ENCODE data around the gene GRID2. TPM values are rescaled to one million over a fixed set of nuclear protein-coding genes. Genes with fewer than 3 reads are reported as not detected.
"Not testable (repeated sequence)": the region's sequence is repeated elsewhere in the genome, so short reads cannot be mapped to it uniquely, and the experiment has no call there.

GRID2 gene
- total RNA-seq, 1 experiment from 2014 or later = not detected

DNA sequence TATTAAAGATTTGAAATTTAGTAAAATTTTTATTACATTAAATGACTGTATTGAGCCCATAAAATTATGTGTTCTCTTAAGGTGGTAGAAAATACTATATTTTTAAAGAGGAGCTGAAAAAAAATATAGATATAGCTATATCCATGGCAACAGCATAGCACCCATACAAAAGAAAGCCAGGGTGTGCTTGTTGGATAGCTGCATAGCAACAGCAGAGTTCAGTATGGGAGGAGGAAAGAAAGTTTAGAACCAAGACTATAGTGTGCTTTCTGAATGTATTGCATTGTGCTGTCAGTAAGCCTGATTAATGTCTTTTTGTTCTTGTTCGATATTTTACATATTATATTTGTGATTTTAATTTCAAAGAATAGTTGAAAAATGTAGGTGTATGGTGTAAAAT lies 78.4 kb downstream of the GRID2 start:
- DNase-seq (ENCODE audit: unreplicated experiment) = no peak
- CTCF ChIA-PET = no interaction called here
- POLR2A ChIA-PET = no interaction called here
- Mint-ChIP-seq H3K36me3 (ENCODE audit: insufficient read depth, unreplicated experiment) (no peaks in the 10 kb centered on the region), H3K4me3 (ENCODE audit: unreplicated experiment) (no peak overlapping the region), H3K4me1 (ENCODE audit: insufficient read depth, unreplicated experiment) (no peaks in the 10 kb centered on the region), H3K9me3 (ENCODE audit: unreplicated experiment) (peaks cover 6% of the 10 kb centered on the region), H3K27me3 (ENCODE audit: insufficient read depth, unreplicated experiment) (no peaks in the 10 kb centered on the region), H3K27ac (ENCODE audit: low read depth, unreplicated experiment) (no peak overlapping the region)
- intact Hi-C loops (cut with micrococcal nuclease) = no loop called here
- no TSS peak for BruUV-seq (replicated peaks)
- TF ChIP-seq, protein P1, sequence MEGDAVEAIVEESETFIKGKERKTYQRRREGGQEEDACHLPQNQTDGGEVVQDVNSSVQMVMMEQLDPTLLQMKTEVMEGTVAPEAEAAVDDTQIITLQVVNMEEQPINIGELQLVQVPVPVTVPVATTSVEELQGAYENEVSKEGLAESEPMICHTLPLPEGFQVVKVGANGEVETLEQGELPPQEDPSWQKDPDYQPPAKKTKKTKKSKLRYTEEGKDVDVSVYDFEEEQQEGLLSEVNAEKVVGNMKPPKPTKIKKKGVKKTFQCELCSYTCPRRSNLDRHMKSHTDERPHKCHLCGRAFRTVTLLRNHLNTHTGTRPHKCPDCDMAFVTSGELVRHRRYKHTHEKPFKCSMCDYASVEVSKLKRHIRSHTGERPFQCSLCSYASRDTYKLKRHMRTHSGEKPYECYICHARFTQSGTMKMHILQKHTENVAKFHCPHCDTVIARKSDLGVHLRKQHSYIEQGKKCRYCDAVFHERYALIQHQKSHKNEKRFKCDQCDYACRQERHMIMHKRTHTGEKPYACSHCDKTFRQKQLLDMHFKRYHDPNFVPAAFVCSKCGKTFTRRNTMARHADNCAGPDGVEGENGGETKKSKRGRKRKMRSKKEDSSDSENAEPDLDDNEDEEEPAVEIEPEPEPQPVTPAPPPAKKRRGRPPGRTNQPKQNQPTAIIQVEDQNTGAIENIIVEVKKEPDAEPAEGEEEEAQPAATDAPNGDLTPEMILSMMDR (IDR thresholded peaks at IDR 0.05; ENCODE audit: unreplicated experiment) = no peak

DNA sequence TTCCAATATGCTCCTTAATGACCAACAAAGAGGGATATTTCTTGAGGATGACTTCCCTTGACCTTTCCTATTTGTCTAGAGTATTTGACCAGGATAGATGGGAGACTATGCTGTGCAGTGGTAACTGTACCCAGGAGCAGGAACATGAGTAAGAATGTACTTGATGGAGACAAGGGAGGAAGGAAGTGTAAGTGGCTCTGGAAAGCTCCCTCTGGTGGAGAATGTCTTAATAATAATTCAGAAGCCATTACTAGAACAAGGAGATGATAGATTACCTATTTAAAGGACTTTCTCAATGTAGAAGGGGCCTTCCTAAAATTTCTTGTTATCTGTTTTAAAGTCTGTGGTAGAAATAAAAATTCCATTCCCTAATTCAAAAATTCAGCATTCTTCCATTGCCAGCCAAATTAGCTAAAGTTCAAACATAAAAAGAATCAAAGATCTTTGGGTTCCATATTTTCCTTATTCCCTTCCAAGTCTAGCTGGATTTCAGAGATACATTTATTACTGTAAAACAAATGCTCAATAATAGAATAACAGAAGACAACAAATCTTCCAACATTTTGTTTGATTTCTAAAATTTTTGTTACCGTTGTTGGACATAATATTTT lies 83.8 kb downstream of the GRID2 start:
- intact Hi-C loops (cut with micrococcal nuclease) = loop anchor here (1.0 to 2.0 kb wide), 2 partner anchors 215 to 1274 kb away; no protein-coding TSS in a partner anchor
- no peaks in the 10 kb centered on the region for H3K4me1 Mint-ChIP-seq (ENCODE audit: insufficient read depth, unreplicated experiment)
- peak; percentile 51 for DNase-seq (ENCODE audit: unreplicated experiment)
- H3K27me3 Mint-ChIP-seq (ENCODE audit: insufficient read depth, unreplicated experiment) = no peaks in the 10 kb centered on the region
- no peak overlapping the region for H3K4me3 Mint-ChIP-seq (ENCODE audit: unreplicated experiment)
- BruUV-seq (replicated peaks) = no TSS peak
- H3K9me3 Mint-ChIP-seq (ENCODE audit: unreplicated experiment) = peaks cover under 1% of the 10 kb centered on the region
- TF ChIP-seq, protein P1 (IDR thresholded peaks at IDR 0.05; ENCODE audit: unreplicated experiment) = peak; percentile 33
- ChIA-PET CTCF (interaction anchor here (0.6 to 1.3 kb wide), 8 partner anchors 9 to 1377 kb away, joined by 3 to 5 read pairs (median 3); no protein-coding TSS in a partner anchor), POLR2A (interaction anchor here (0.6 kb wide), 1 partner anchor 65 kb away, joined by 3 read pairs; no protein-coding TSS in a partner anchor)
- no peak overlapping the region for H3K27ac Mint-ChIP-seq (ENCODE audit: low read depth, unreplicated experiment)
- H3K36me3 Mint-ChIP-seq (ENCODE audit: insufficient read depth, unreplicated experiment) = no peaks in the 10 kb centered on the region

- CTCF ChIA-PET = interaction anchor here (0.5 to 0.6 kb wide), 3 partner anchors 154 to 1964 kb away, joined by 3 read pairs; no protein-coding TSS in a partner anchor
- peak overlapping the region; percentile 36 for H3K27ac Mint-ChIP-seq (ENCODE audit: low read depth, unreplicated experiment)
- BruUV-seq (replicated peaks) = no TSS peak
- no peak overlapping the region for H3K4me3 Mint-ChIP-seq (ENCODE audit: unreplicated experiment)
- no peaks in the 10 kb centered on the region for H3K36me3 Mint-ChIP-seq (ENCODE audit: insufficient read depth, unreplicated experiment)
- H3K4me1 Mint-ChIP-seq (ENCODE audit: insufficient read depth, unreplicated experiment) = no peaks in the 10 kb centered on the region
- intact Hi-C loops (cut with micrococcal nuclease) = no loop called here
- TF ChIP-seq, protein P1 (IDR thresholded peaks at IDR 0.05; ENCODE audit: unreplicated experiment) = no peak
- DNase-seq (ENCODE audit: unreplicated experiment) = no peak
- H3K9me3 Mint-ChIP-seq (ENCODE audit: unreplicated experiment) = no peaks in the 10 kb centered on the region
- POLR2A ChIA-PET = no interaction called here
- no peaks in the 10 kb centered on the region for H3K27me3 Mint-ChIP-seq (ENCODE audit: insufficient read depth, unreplicated experiment)
These were observed 95.3 kb downstream of the GRID2 start for GRCh38 chr4:92399032-92399431.

GRCh38 chr4:92403525-92403924 lies 99.8 kb downstream of the GRID2 start:
- H3K36me3 Mint-ChIP-seq (ENCODE audit: insufficient read depth, unreplicated experiment); BruUV-seq (replicated peaks); H3K4me1 Mint-ChIP-seq (ENCODE audit: insufficient read depth, unreplicated experiment); intact Hi-C loops (cut with micrococcal nuclease); DNase-seq (ENCODE audit: unreplicated experiment); H3K9me3 Mint-ChIP-seq (ENCODE audit: unreplicated experiment); H3K27ac Mint-ChIP-seq (ENCODE audit: low read depth, unreplicated experiment); H3K4me3 Mint-ChIP-seq (ENCODE audit: unreplicated experiment); H3K27me3 Mint-ChIP-seq (ENCODE audit: insufficient read depth, unreplicated experiment); CTCF ChIA-PET: not testable (repeated sequence)
- POLR2A ChIA-PET = interaction anchor here (0.7 kb wide), 1 partner anchor 627 kb away, joined by 4 read pairs; no protein-coding TSS in a partner anchor

All from MCF 10A (cell line).